GM13977 (cell line): Measurements from ENCODE around the gene KCTD12.

Experiments
- DNase-seq: peaks from one replicate; pipeline ENCODE4 v3.0.0; 2012; ENCODE audit warnings: low spot score
- CTCF ChIP-seq: IDR thresholded peaks from 2 replicates; pipeline ENCODE4 v1.5.1; 2012; ENCODE audit warnings: mild to moderate bottlenecking, control low read depth; ENCODE audit not compliant: insufficient read depth; ENCODE audit errors: extremely low read depth, missing control alignments
- in situ Hi-C: fragments of 300-500 bp; cut with MboI; formaldehyde crosslinking; loops from one replicate; pipeline ENCODE4 v1.12.0; 2022; ENCODE audit warnings: low sequenced_read_pairs, low pct_unique_long_range_greater_than_20kb, mixed read lengths, inconsistent platforms; ENCODE audit not compliant: unreplicated experiment

Gene KCTD12

GRCh38 chr13:76889254-76889653 lies 3.0 kb upstream of the KCTD12 start:
- TF ChIP-seq CTCF = no peak
- in situ Hi-C loops = no loop called here
- DNase-seq = no peak

DNA sequence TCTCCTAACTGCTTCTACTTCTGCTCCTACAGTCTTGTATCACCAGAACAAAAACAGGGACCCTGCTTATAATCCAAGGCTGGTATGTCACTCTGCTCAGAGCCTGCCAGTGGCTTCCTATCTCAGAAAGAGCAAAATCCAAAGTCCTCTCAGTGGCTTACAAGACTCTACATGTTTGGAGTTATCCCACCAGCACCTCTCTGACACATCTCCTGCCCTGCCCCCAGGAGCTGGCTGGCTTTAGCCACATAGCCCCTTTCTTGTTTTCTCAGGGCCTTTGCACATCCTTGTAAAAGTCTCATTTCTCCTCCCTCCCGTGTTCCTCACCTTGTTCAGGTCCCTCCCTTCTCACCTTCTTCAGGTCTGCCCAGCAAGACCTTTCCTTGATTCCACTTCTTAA lies 2.2 kb upstream of the KCTD12 start:
- no peak for TF ChIP-seq CTCF
- in situ Hi-C loops = no loop called here
- DNase-seq = no peak

GRCh38 chr13:76887076-76887563 lies 915 bp upstream of the KCTD12 start:
- DNase-seq = no peak
- TF ChIP-seq CTCF = no peak
- in situ Hi-C loops = no loop called here

GRCh38 chr13:76886005-76886291 lies 257 bp downstream of the KCTD12 start:
- no peak for DNase-seq
- in situ Hi-C loops = no loop called here
- TF ChIP-seq CTCF = no peak

- DNase-seq = peak; percentile 62
- in situ Hi-C loops = no loop called here
- TF ChIP-seq CTCF = peak; percentile 70
These were observed 801 bp downstream of the KCTD12 start for GRCh38 chr13:76885203-76886004.

DNA sequence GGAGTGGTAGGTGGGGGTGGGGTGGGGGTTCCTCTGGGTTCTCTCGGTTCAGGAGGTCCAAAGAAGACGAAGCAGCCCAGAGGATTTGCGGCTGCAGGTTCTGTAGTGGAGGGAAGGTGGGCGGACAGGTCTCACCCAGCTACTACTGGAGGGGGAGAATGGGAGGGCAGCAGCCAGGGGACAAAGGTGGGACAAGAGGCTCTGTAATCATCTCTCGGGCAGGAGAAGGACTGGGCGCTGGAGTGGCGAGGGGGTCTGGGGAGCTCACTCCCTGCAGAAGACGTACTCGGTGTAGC lies 1.4 kb downstream of the KCTD12 start:
- in situ Hi-C loops = no loop called here
- no peak for DNase-seq
- TF ChIP-seq CTCF = no peak
